Superior temporal gyrus (tissue), 1 donor: ENCODE results near the gene SERPINB10.

ENCODE experiments used
- DNase-seq: peaks from one replicate; pipeline ENCODE4 v3.0.0-alpha.2; 2016; ENCODE audit errors: extremely low spot score

SERPINB10 gene

GRCh38 chr18:63980896-63981460, 73.2 kb downstream of the SERPINB10 start:
- DNase-seq: no peak

DNA sequence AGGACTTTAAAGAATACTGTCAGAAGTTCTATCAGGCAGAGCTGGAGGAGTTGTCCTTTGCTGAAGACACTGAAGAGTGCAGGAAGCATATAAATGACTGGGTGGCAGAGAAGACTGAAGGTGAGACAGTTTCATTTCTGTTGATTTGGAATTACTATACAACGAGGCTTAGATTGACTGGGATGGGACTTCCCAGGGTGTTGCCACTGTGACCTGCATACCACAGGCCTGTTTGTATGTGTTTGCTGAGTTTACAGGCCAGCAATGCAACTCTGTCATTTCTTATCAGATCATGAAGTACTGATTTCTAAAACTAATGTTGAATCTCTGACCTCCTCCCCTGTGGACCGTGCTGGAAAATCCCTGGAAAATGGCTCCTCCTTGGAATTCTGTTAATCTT, 74.0 kb downstream of the SERPINB10 start:
- no peak for DNase-seq

DNA sequence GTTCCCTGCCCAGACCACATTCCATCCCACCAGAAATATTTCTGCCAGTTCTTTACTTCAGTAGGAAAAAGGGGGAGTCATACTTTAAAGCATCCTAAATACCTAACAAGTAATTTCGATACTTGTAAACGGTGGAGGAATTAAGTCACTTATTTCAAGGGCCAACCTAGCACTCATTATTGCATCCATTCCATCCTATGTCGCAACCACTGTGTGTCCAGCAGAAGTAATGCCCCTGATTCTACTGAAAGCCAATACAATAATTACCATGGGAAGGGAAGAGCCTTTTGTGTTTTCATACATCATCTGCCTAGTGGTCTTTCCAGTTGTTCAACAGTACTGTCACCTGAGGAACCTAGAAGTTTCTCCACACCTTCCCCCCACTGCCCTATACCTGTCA, 74.6 kb downstream of the SERPINB10 start:
- DNase-seq: no peak
